ENCODE data around the gene RPL38. TPM values are rescaled to one million over a fixed set of nuclear protein-coding genes. Genes with fewer than 3 reads are reported as not detected.

Gene RPL38
- total RNA-seq, 1 donor from 2014 or later = 271 TPM

DNA sequence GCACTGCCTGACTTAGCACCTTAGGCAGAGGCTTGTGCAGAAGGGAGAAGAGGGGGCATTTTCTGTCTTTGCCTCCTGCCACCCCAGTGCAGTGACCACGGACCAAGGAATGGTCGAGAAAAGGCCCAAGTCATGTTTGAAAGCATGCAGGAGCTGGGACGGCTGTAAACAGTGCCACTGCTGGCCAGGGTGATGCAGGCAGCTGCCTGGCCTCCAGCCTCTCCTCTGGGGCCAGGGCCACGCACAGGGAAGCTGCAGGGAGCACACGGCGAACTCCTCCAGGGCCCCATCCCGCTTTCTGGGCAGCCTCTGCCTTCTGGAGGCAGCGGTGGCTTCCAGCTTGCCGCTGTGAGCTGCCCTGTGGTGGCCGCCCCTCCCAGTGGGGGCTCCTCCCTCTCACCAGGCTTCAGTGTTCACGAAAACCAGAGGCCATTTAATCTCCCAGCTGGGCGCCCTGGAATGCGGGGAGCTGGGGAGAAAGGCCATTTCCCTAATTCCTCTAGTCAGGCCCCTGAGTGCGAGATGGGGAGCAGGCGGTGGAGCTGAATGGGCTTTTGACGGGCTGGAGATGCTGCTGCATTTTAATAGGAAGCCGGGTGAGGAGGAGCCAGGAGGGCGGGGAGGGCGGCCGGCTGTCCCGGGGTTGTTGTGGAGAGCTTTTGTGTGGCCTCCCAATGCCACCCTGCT is 41.8 kb downstream of the RPL38 start:
- no peak for DNase-seq (ENCODE audit: low spot score)

DNA sequence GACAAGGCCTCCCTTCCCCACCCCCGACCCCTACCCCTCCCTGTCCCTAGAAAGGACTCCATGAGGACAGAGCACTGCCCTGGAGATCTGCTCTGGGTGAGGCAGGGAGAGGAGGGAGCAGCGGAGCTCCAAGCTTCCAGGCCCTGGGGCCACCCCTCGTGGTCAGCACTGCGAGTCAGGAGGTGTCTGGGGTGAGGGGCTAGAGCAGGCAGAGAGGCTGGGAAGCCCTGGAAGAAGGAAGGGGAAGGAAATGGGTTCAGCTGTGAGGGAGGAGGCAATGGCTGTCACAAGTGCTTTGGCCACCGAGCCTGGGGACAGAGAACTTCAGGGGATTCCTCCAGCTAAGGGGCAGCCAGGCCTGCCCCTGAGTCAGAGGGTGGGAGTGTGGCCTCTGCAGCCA is 42.4 kb downstream of the RPL38 start:
- ATAC-seq (no peak), DNase-seq (ENCODE audit: low spot score) (no peak)

More for the DNA sequence above, 41.8 kb downstream of the RPL38 start:
- no peak for ATAC-seq

DNA sequence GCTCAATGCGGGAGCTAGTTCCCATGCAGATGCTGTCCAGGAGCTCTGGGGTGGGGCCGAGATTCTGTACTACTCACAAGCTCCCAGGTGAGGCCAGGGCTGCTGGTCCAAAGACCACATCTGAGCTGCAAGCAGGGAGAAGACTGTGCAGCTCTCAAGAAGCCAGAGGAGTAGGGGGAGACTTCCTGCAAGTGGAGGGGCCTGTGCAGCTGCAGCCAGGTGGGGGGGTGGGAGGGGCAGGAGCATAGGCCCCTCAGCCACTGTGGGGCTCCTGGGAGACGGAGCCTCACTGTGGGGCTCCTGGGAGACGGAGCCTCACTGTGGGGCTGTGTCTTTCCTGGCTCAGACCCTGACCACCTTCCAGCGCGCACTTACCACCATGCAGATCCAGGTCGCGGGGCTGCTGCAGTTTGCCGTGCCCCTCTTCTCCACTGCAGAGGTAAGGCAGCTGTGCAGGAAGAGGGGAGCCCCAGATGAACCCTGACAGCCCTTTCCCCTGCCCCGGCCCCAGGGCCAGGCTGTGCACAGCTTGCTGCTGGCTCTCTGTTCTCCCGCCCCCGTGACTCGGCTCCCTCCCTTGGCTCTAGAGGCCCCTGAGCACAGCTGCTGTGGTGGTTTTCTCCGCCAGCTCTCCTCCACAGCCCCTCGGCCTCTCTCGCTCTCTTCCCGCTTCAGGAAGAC is 46.3 kb downstream of the RPL38 start:
- no peak for DNase-seq (ENCODE audit: low spot score)
- ATAC-seq = no peak

DNA sequence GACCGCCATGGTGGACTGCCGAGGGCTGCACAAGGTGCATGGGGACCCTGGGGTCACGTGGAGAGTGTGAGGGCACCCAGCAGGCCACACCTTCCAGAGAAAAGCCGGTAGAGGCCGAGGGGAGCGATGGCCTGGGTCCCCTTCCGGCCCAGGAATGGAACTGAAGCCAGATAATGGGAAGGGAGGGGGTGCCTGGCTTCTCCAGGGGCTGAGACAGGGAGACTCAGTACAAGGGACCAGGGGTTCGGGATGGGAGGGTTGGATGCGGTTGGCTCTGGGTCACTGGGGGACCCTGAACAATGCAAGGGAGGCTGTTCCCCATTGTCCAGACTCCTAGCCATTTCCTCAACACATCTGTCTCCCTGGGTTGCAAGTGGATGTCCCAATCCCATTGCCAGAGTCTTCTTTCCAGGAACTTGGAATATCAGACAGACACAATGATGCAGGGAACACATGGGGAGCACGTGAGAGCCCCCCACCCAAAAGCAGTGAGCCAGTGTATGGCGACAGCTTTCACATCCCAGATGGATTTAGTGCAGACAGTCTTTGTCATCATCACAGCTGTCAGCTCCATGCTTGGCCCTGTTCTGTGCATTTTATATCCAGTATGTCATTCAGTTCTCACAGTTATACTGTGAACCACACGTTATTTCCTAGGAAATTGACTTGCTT is 47.0 kb downstream of the RPL38 start:
- ATAC-seq (no peak), DNase-seq (ENCODE audit: low spot score) (no peak)

DNA sequence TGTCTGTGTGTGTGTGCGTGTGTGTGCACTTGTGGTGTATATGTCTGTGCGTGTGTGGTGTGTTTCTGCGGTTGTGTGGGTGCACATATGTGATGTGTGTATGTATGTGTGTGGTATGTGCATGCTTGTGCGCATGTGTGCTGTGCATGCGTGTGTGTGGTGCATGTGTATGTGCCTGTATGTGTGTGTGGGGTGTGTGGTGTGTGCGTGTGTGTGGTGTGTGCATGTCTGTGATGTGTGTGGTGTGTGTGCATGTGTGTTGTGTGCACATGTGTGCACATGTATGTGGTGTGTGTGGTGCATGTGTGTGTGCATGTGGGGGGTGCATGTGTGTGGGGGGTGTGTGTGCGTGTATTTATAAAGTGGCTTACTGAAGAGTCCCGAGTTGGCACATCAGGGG is 47.6 kb downstream of the RPL38 start:
- DNase-seq (ENCODE audit: low spot score) = no peak
- no peak for ATAC-seq

DNA sequence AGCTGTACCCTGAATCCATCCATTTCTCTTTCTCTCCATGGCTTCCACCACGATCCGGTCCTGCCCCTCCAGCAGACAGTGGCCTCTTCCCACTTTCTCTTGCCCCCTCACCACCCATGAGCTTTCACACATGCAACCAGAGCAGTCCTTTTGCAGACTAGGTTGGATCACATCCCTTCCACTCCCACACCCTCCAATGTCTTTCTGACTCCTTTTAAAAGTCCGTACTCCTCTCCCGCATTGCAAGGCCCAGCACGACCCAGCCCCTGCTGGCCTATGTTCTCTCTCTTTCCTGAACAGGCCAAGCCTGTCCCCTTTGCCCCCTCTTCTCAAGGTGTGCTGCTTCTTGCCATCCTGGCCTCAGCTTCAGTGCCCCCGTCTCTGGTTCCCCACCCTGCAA is 48.1 kb downstream of the RPL38 start:
- ATAC-seq (no peak), DNase-seq (ENCODE audit: low spot score) (no peak)

DNA sequence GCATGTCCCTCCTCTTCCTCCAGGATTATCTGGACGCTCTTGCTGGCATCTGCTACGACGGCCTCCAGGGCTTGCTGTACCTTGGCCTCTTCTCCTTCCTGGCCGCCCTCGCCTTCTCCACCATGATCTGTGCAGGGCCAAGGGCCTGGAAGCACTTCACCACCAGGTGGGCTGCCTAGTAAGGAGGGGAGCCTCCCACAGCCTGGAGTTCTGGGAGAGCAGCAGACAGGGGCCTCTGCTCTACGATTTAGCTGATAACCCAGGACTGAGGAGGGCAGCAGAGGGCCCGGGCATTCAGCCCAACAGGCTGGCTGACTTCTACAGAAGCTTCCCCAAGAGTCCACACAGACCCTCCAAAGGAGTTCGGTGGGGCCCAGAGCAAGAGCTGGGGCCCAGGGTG is 48.7 kb downstream of the RPL38 start:
- no peak for ATAC-seq

DNA sequence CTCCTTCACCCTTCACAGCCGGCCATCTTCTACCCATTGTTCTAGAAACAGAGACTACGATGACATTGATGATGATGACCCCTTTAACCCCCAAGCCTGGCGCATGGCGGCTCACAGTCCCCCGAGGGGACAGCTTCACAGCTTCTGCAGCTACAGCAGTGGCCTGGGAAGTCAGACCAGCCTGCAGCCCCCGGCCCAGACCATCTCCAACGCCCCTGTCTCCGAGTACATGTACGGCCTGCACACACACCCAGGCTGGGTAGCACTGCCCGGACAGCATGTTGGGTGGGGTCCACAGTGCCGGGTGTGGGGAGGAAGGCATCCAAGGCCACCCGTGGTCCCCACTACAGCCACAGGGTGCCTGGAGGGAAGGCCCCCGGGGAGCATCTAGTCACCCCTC is 49.6 kb downstream of the RPL38 start:
- no peak for DNase-seq (ENCODE audit: low spot score)
- no peak for ATAC-seq

More for the DNA sequence above, 48.7 kb downstream of the RPL38 start:
- DNase-seq (ENCODE audit: low spot score) = no peak

DNA sequence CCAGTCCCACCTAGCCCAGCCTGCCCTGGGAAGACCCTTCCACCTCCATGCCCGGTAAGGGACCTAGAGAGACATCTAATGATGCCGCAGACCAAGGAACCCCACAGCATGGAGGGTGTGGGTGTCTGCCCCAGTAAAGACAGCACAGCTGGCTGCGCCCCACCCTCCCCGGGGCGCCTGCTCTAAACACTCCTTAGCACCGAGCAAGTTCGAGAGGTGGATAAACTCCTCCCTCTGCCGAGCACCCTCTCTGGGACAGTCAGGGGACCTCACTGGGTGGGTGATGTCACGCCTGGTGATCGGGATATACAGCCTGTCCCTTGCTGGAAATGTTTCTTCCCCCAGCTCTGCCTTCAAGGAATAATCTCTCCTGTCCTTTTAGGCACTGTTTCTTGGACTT is 53.8 kb downstream of the RPL38 start:
- DNase-seq (ENCODE audit: low spot score) = no peak

DNA sequence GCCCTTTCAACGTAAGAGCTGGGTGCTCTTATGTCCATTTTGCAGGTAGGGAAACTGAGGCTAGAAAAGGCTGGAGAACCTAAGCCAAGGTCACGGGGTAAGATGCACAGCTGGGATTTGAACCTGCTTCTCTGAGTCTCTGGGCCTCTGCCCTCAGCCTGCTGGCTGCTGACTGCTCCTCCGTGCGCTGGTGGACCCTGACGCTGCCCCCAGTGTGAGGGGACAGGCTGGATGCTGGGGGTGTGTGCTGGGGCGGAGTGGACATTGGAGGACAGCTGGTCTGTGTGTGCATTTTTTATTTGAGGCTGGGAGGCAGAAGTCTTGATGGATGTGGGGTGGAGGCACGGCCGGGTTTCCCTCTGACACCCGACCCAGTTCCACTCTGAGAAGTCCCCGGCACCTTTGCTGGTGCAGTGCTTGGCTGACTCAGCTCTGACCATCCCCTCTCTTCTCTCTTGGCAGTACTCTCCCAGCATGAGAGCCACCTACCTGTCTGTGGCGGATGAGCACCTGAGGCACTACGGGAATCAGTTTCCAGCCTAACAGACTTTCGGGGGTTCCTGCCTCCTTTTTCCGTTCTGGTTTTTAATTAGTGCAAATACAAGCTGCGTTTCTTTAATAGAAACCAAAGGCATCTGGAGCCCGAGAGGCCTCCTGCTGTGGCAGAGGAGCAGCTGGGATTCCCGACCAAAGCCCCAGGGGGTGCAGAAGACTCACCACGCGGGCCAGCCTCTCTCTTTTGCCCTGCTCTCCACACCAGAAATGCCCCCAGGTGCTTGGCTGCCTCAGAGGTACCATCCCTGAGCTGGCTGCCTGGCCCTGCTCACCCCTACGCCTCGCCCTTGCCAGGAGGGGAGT is 56.4 kb downstream of the RPL38 start:
- no peak for ATAC-seq
- DNase-seq (ENCODE audit: low spot score) = no peak

More for the DNA sequence above, 53.8 kb downstream of the RPL38 start:
- ATAC-seq = no peak

Other genes with a start within 250 kb of the RPL38 start
- 0.81 TPM for gene TTYH2, start 9.9 kb downstream of the RPL38 start, total RNA-seq
- not detected for gene DNAI2, start 70.6 kb downstream of the RPL38 start, total RNA-seq
- gene KIF19, start 122.5 kb downstream of the RPL38 start, total RNA-seq = 0.58 TPM
- gene BTBD17, start 158.2 kb downstream of the RPL38 start, total RNA-seq = not detected
- not detected for gene GPR142, start 163.8 kb downstream of the RPL38 start, total RNA-seq
- gene GPRC5C, start 228.4 kb downstream of the RPL38 start, total RNA-seq = 243 TPM

Data from left lobe of liver (tissue), 2 donors.